HepG2 (cell line): ENCODE results near the gene USP7. TPM values are rescaled to one million over a fixed set of nuclear protein-coding genes. Genes with fewer than 3 reads are reported as not detected.
A peak's percentile ranks its signal among the peaks of the same experiment; 100 is the strongest.

Experiments used
- ATAC-seq: fragments of 200-7000 bp; cut with Tn5 transposase; 3 replicates; pipeline ENCODE4 v1.9.1; 2020; ENCODE audit warnings: mild to moderate bottlenecking, moderate library complexity
- BruUV-seq: library from RNA; stranded (reverse); fragments of 400-500 nt; replicated peaks from 2 replicates; lab custom pipeline; 2021; lab: Mats Ljungman, UMichigan
- CTCF ChIA-PET: fragments of 300-600 bp; formaldehyde crosslinking; extraction: SDS; loops from one replicate; lab custom pipeline; 2021; ENCODE audit warnings: low total read pairs, inconsistent platforms, low intra/inter-chr PET ratio; lab: Yijun Ruan, JAX
- POLR2A ChIA-PET: fragments of 350-600 bp; sonication (Branson Sonifier 250); formaldehyde crosslinking; loops from one replicate; lab custom pipeline; 2020; ENCODE audit warnings: antibody characterized with exemption, inconsistent platforms; lab: Yijun Ruan, JAX
- DNase-seq: peaks from one replicate; pipeline ENCODE4 v3.0.0-alpha.2; 2015; ENCODE audit warnings: low spot score
- FAIRE-seq: peaks from 3 replicates; lab custom pipeline; 2011; peaks lifted over from hg19 to GRCh38; lab: Jason Lieb, UNC
- H2AFZ ChIP-seq: one replicate; pipeline ENCODE4 v1.6.1; 2011; ENCODE audit warnings: low read length, inconsistent platforms
- H3K27ac ChIP-seq: fragments of 300-600 bp; 3 replicates; pipeline ENCODE4 v1.8.0; 2011; ENCODE audit warnings: mixed run types, mild to moderate bottlenecking, mixed read lengths, low read length, inconsistent platforms; ENCODE audit not compliant: insufficient read depth; ENCODE audit errors: extremely low read length
- H3K27me3 ChIP-seq, 2 experiments: fragments of 200-600 bp in 1 of 2; 2 replicates in 1 of 2; 3 replicates in 1 of 2; pipeline versions ENCODE4 v1.6.0 to v1.8.0; 2011; ENCODE audit warnings: low read length in 2 of 2, mild to moderate bottlenecking in 2 of 2, moderate library complexity in 2 of 2, inconsistent platforms in 1 of 2; ENCODE audit not compliant: insufficient read depth in 2 of 2, control insufficient read depth in 1 of 2
- H3K36me3 ChIP-seq, 2 experiments: fragments of 200-600 bp in 1 of 2; replicated peaks in 1 of 2; 2 replicates in 1 of 2; 3 replicates in 1 of 2; pipeline versions ENCODE4 v1.5.1 to v1.8.0; 2011; ENCODE audit warnings: low read length in 2 of 2, inconsistent platforms in 1 of 2; ENCODE audit not compliant: insufficient read depth in 2 of 2, control insufficient read depth in 1 of 2
- H3K4me1 ChIP-seq: 2 replicates; pipeline ENCODE4 v1.5.1; 2012; ENCODE audit warnings: low read length, inconsistent platforms; ENCODE audit not compliant: insufficient read depth
- H3K4me2 ChIP-seq: 2 replicates; pipeline ENCODE4 v1.6.0; 2011; ENCODE audit warnings: low read depth, low read length, inconsistent platforms
- H3K4me3 ChIP-seq, 3 experiments: fragments of 200-600 bp in 1 of 3; sonication (generic), shearing (Covaris generic) in 1 of 3; replicated peaks in 1 of 3; 2 replicates each; pipeline ENCODE4 v1.5.1; 2011 to 2016; ENCODE audit warnings: low read length in 3 of 3, inconsistent platforms in 2 of 3, low read depth in 2 of 3, mild to moderate bottlenecking in 2 of 3, control low read depth in 1 of 3, mixed read lengths in 1 of 3; ENCODE audit not compliant: insufficient read depth in 1 of 3
- H3K79me2 ChIP-seq: one replicate; pipeline ENCODE4 v1.6.1; 2011; ENCODE audit warnings: low read length, inconsistent platforms; ENCODE audit not compliant: insufficient read depth
- H3K9ac ChIP-seq: 2 replicates; pipeline ENCODE4 v1.6.0; 2011; ENCODE audit warnings: mild to moderate bottlenecking, low read depth, low read length, inconsistent platforms; ENCODE audit not compliant: insufficient read depth
- H3K9me3 ChIP-seq: 2 replicates; pipeline ENCODE4 v1.5.1; 2012; ENCODE audit warnings: mild to moderate bottlenecking, low read length
- H4K20me1 ChIP-seq: 2 replicates; pipeline ENCODE4 v1.6.0; 2011; ENCODE audit warnings: inconsistent platforms, mild to moderate bottlenecking, low read length, moderate library complexity; ENCODE audit not compliant: insufficient read depth
- DRAP1 ChIP-seq: IDR thresholded peaks from 2 replicates; pipeline ENCODE4 v1.6.1; 2016; ENCODE audit warnings: missing genetic modification reagents, missing compliant biosample characterization
- KLF15 ChIP-seq: sonication (generic); formaldehyde crosslinking; IDR thresholded peaks from 2 replicates; pipeline ENCODE4 v1.8.1; 2023; ENCODE audit warnings: borderline replicate concordance, mild to moderate bottlenecking, inconsistent platforms, missing genetic modification reagents, mixed read lengths
- MAFK ChIP-seq, 2 experiments: IDR thresholded peaks in 1 of 2; conservative IDR thresholded peaks in 1 of 2; 2 replicates each; pipeline ENCODE4 v1.6.1; 2011; ENCODE audit warnings: improper control_type of control experiment in 2 of 2, low read length in 2 of 2
- NCOA2 ChIP-seq: sonication (generic); formaldehyde crosslinking; IDR thresholded peaks from 2 replicates; pipeline ENCODE4 v1.8.0; 2022; ENCODE audit warnings: inconsistent platforms
- NONO ChIP-seq, 2 experiments: fragments of 450-650 bp in 1 of 2; sonication (generic) in 1 of 2; formaldehyde crosslinking in 1 of 2; IDR thresholded peaks in 1 of 2; conservative IDR thresholded peaks in 1 of 2; 2 replicates each; pipeline versions ENCODE4 v1.6.1 to v1.8.0; 2017 to 2022; ENCODE audit warnings: mild to moderate bottlenecking in 1 of 2, missing genetic modification reagents in 1 of 2, moderate library complexity in 1 of 2
- POLR2G ChIP-seq: fragments of 200-400 bp; formaldehyde crosslinking; IDR thresholded peaks from 2 replicates; pipeline ENCODE4 v1.6.1; 2018; ENCODE audit warnings: mild to moderate bottlenecking, low read depth, low read length, moderate library complexity
- RBM22 ChIP-seq: fragments of 200-400 bp; formaldehyde crosslinking; optimal IDR thresholded peaks from 2 replicates; pipeline ENCODE3; 2017; ENCODE audit warnings: mild to moderate bottlenecking, low read length, moderate library complexity
- THAP9 ChIP-seq: sonication (generic); formaldehyde crosslinking; IDR thresholded peaks from 2 replicates; pipeline ENCODE4; 2020; ENCODE audit warnings: missing genetic modification reagents, mild to moderate bottlenecking, borderline replicate concordance
- ZNF503 ChIP-seq: sonication (generic); formaldehyde crosslinking; IDR thresholded peaks from 2 replicates; pipeline ENCODE4 v1.4.0; 2020; ENCODE audit warnings: missing genetic modification reagents
- WGBS: methylation state at CpG from one replicate; pipeline ENCODE4 v1.1.6; 2017; ENCODE audit warnings: low lambda C conversion rate; 5-methylcytosine and 5-hydroxymethylcytosine counted together
- in situ Hi-C: cut with HindIII; loops from 2 replicates; pipeline ENCODE4 v1.10.0; 2017; ENCODE audit warnings: low pct_unique_long_range_greater_than_20kb; ENCODE audit not compliant: extremely low pct_ligation_motif_present
- intact Hi-C: fragments of 100-400 bp; cut with micrococcal nuclease; formaldehyde crosslinking; loops from one replicate; pipeline ENCODE4 v1.10.0; 2022; ENCODE audit not compliant: unreplicated experiment
- polyA plus RNA-seq, 8 experiments: library from polyadenylated mRNA; depleted of rRNA in 3 of 8; stranded (reverse) in 7 of 8; unstranded in 1 of 8; fragments of >200 nt; fragmentation: Illumina TruSeq in 4 of 8; extraction: Trizol in 4 of 8; gene quantifications; 2 replicates each; pipeline versions ENCODE4 v1.2.1 to v1.2.3, GENCODE V29; 2011 to 2016; ENCODE audit warnings: low read depth in 4 of 8, missing spikeins in 1 of 8, mixed read lengths in 1 of 8; ENCODE audit not compliant: insufficient read depth in 1 of 8
- total RNA-seq, 5 experiments: library from RNA; depleted of rRNA; stranded (reverse); fragments of >200 nt; fragmentation: Illumina TruSeq; extraction: Trizol; gene quantifications; 2 replicates each; pipeline ENCODE4 v1.2.3, GENCODE V29; 2016; ENCODE audit warnings: low read depth in 1 of 5

Gene USP7
- total and polyA plus RNA-seq, 2 of the 13 experiments (the other 11 are each of a cell fraction or from before 2014, with no cell fraction given): 52.5 to 173 TPM

DNA sequence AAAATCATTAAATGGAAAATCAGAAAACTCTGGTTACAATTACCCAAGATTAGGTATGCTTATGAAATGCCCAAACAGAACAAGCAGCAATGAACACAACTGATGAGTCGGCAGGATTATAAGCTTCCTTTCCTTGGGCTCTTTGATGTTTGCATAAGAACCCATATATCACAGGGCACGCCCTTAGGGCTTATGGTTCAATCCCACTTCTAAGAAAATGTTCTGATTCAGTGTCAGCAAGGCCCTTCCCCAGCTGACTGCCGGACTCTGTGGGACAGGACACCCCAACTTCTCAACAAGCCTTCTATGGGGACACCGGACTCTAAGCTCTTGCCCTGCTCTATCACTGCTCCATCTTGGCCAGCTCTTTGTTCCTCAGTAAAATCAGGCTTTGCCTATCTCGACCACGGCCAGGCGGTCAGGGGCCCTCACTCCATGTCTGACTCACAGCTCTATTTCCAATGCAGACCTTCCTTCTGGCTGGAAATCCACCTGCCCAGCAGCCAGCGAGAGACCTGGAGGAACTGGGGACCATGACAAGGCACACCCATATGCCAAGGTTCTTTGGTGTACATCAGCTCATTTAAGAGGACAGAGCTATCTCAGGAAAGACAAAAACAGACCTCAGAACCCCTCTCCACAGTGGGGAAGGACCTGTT, 54.8 kb downstream of the USP7 start (continued):
- TF ChIP-seq THAP9 (CRISPR knock-in tag): no peak
- no peak for TF ChIP-seq DRAP1 (CRISPR knock-in tag)
- peak; percentile 96 for TF ChIP-seq MAFK (conservative IDR thresholded peaks at IDR 0.05 in 1 of 2, IDR thresholded peaks at IDR 0.05 in 1 of 2; ENCODE audit: low read length in 2 of 2)
- no peak for TF ChIP-seq NCOA2 (CRISPR knock-in tag)
- no peak for TF ChIP-seq NONO (IDR thresholded peaks at IDR 0.05)
- no peak for TF ChIP-seq NONO (CRISPR knock-in tag; conservative IDR thresholded peaks at IDR 0.05)
- TF ChIP-seq KLF15 (CRISPR knock-in tag): no peak
- TF ChIP-seq, all 625 proteins: peak for 4

DNA sequence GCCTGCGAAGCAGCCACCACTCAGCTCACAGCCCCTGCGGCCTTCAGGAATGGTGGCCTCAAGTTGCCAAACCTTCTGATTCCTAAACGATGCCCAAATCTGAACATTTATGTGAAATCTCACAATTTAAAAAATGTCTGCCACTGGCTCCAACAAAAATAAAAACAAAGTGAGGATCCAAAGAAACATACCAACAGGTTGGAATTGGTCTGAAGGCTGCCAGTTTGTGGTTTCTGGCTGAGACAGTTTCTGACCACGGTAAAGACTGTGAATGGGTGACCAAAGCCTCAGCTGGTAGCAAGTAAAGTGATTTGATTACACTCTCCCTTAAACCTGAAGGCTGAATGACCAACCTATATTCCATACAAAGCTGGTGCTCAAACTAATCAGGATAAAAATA, 56.6 kb downstream of the USP7 start:
- 95% methylated on average over 4 of the region's 4 CpGs for WGBS
- FAIRE-seq (no peak), ATAC-seq (no peak), DNase-seq (no peak)
- H2AFZ ChIP-seq: no peak overlapping the region
- H3K4me2 ChIP-seq: no peak overlapping the region
- H3K27me3 ChIP-seq: no peaks in the 10 kb centered on the region
- H3K4me3 ChIP-seq: no peak overlapping the region
- peaks cover 65 to 95% of the 10 kb centered on the region in 2 experiments for H3K36me3 ChIP-seq
- no peaks in the 10 kb centered on the region for H3K9me3 ChIP-seq
- no peaks in the 10 kb centered on the region for H3K4me1 ChIP-seq
- BruUV-seq: no TSS peak
- H3K9ac ChIP-seq: no peak overlapping the region
- intact Hi-C loops (loop anchor here (5.0 kb wide), 1 partner anchor 230 kb away; no protein-coding TSS in a partner anchor), in situ Hi-C loops (no loop called here)
- H3K27ac ChIP-seq: no peak overlapping the region
- POLR2A ChIA-PET: no interaction called here
- H3K79me2 ChIP-seq: peaks cover 9% of the 10 kb centered on the region
- CTCF ChIA-PET: no interaction called here
- peaks cover 16% of the 10 kb centered on the region; the same call in 1 of the 2 replicates for H4K20me1 ChIP-seq
- TF ChIP-seq ZNF503 (CRISPR knock-in tag) (no peak), RBM22 (peak; percentile 79), POLR2G (0 out of 2 replicates have a peak, but pooled peaks have one; percentile 15)
